ENCODE data around the gene ETS2.

Gene ETS2

GRCh38 chr21:38817371-38818324 is 11.9 kb downstream of the ETS2 start:
- Histone ChIP-seq H3K27me3 (ENCODE audit: control insufficient read depth, insufficient read depth, low read length, poor library complexity, severe bottlenecking) (no peaks in the 10 kb centered on the region), H3K27ac (ENCODE audit: insufficient read depth, low read depth, low read length, poor library complexity, severe bottlenecking) (no peak overlapping the region), H3K9me3 (ENCODE audit: control insufficient read depth, low read length) (no peaks in the 10 kb centered on the region), H3K36me3 (ENCODE audit: control insufficient read depth, insufficient read depth, low read length) (peaks cover 48% of the 10 kb centered on the region), H3K4me1 (ENCODE audit: control insufficient read depth, insufficient read depth, low read length) (no peaks in the 10 kb centered on the region), H3K4me3 (ENCODE audit: insufficient read depth, low read depth, low read length) (no peak overlapping the region)
- WGBS, 2 experiments: 96% methylated on average over 14 of the region's 14 CpGs

- WGBS, 2 experiments: 89 to 91% methylated on average over 11 of the region's 11 CpGs
- Histone ChIP-seq H3K27ac (ENCODE audit: insufficient read depth, low read depth, low read length, poor library complexity, severe bottlenecking) (no peak overlapping the region), H3K36me3 (ENCODE audit: control insufficient read depth, insufficient read depth, low read length) (peaks cover 48% of the 10 kb centered on the region), H3K27me3 (ENCODE audit: control insufficient read depth, insufficient read depth, low read length, poor library complexity, severe bottlenecking) (no peaks in the 10 kb centered on the region), H3K4me1 (ENCODE audit: control insufficient read depth, insufficient read depth, low read length) (no peaks in the 10 kb centered on the region), H3K4me3 (ENCODE audit: insufficient read depth, low read depth, low read length) (no peak overlapping the region), H3K9me3 (ENCODE audit: control insufficient read depth, low read length) (no peaks in the 10 kb centered on the region)
These were observed 12.6 kb downstream of the ETS2 start for GRCh38 chr21:38818325-38818723.

- WGBS, 2 experiments: 97 to 98% methylated on average over 13 to 14 of the region's 14 CpGs
- no peak overlapping the region for H3K27ac ChIP-seq (ENCODE audit: insufficient read depth, low read depth, low read length, poor library complexity, severe bottlenecking)
These were observed 13.5 kb downstream of the ETS2 start for GRCh38 chr21:38819051-38819718.

GRCh38 chr21:38819719-38820159 is 14.0 kb downstream of the ETS2 start:
- Histone ChIP-seq H3K9me3 (ENCODE audit: control insufficient read depth, low read length) (no peaks in the 10 kb centered on the region), H3K4me1 (ENCODE audit: control insufficient read depth, insufficient read depth, low read length) (no peaks in the 10 kb centered on the region), H3K27me3 (ENCODE audit: control insufficient read depth, insufficient read depth, low read length, poor library complexity, severe bottlenecking) (no peaks in the 10 kb centered on the region), H3K27ac (ENCODE audit: insufficient read depth, low read depth, low read length, poor library complexity, severe bottlenecking) (no peak overlapping the region), H3K36me3 (ENCODE audit: control insufficient read depth, insufficient read depth, low read length) (peaks cover 42% of the 10 kb centered on the region), H3K4me3 (ENCODE audit: insufficient read depth, low read depth, low read length) (no peak overlapping the region)
- 95% methylated on average over 8 of the region's 8 CpGs for WGBS, 2 experiments

More at GRCh38 chr21:38819051-38819718, 13.5 kb downstream of the ETS2 start:
- H3K4me1 ChIP-seq (ENCODE audit: control insufficient read depth, insufficient read depth, low read length): no peaks in the 10 kb centered on the region
- H3K4me3 ChIP-seq (ENCODE audit: insufficient read depth, low read depth, low read length): no peak overlapping the region
- no peaks in the 10 kb centered on the region for H3K9me3 ChIP-seq (ENCODE audit: control insufficient read depth, low read length)
- no peaks in the 10 kb centered on the region for H3K27me3 ChIP-seq (ENCODE audit: control insufficient read depth, insufficient read depth, low read length, poor library complexity, severe bottlenecking)
- peaks cover 47% of the 10 kb centered on the region for H3K36me3 ChIP-seq (ENCODE audit: control insufficient read depth, insufficient read depth, low read length)

GRCh38 chr21:38820471-38821239 is 14.9 kb downstream of the ETS2 start:
- H3K4me3 ChIP-seq (ENCODE audit: insufficient read depth, low read depth, low read length): no peak overlapping the region
- 94 to 96% methylated on average over 18 of the region's 18 CpGs for WGBS, 2 experiments
- no peaks in the 10 kb centered on the region for H3K27me3 ChIP-seq (ENCODE audit: control insufficient read depth, insufficient read depth, low read length, poor library complexity, severe bottlenecking)
- no peak overlapping the region for H3K27ac ChIP-seq (ENCODE audit: insufficient read depth, low read depth, low read length, poor library complexity, severe bottlenecking)
- no peaks in the 10 kb centered on the region for H3K9me3 ChIP-seq (ENCODE audit: control insufficient read depth, low read length)
- peaks cover 34% of the 10 kb centered on the region for H3K36me3 ChIP-seq (ENCODE audit: control insufficient read depth, insufficient read depth, low read length)
- H3K4me1 ChIP-seq (ENCODE audit: control insufficient read depth, insufficient read depth, low read length): no peaks in the 10 kb centered on the region

- H3K36me3 ChIP-seq (ENCODE audit: control insufficient read depth, insufficient read depth, low read length): peaks cover 34% of the 10 kb centered on the region
- 94 to 96% methylated on average over 6 of the region's 6 CpGs for WGBS, 2 experiments
- no peaks in the 10 kb centered on the region for H3K4me1 ChIP-seq (ENCODE audit: control insufficient read depth, insufficient read depth, low read length)
- no peak overlapping the region for H3K27ac ChIP-seq (ENCODE audit: insufficient read depth, low read depth, low read length, poor library complexity, severe bottlenecking)
- H3K4me3 ChIP-seq (ENCODE audit: insufficient read depth, low read depth, low read length): no peak overlapping the region
- H3K9me3 ChIP-seq (ENCODE audit: control insufficient read depth, low read length): no peaks in the 10 kb centered on the region
- no peaks in the 10 kb centered on the region for H3K27me3 ChIP-seq (ENCODE audit: control insufficient read depth, insufficient read depth, low read length, poor library complexity, severe bottlenecking)
These were observed 15.5 kb downstream of the ETS2 start for GRCh38 chr21:38821248-38821647.

GRCh38 chr21:38821959-38822682 is 16.4 kb downstream of the ETS2 start:
- Histone ChIP-seq H3K4me1 (ENCODE audit: control insufficient read depth, insufficient read depth, low read length) (no peaks in the 10 kb centered on the region), H3K27me3 (ENCODE audit: control insufficient read depth, insufficient read depth, low read length, poor library complexity, severe bottlenecking) (no peaks in the 10 kb centered on the region), H3K36me3 (ENCODE audit: control insufficient read depth, insufficient read depth, low read length) (peaks cover 28% of the 10 kb centered on the region), H3K4me3 (ENCODE audit: insufficient read depth, low read depth, low read length) (no peak overlapping the region), H3K27ac (ENCODE audit: insufficient read depth, low read depth, low read length, poor library complexity, severe bottlenecking) (no peak overlapping the region), H3K9me3 (ENCODE audit: control insufficient read depth, low read length) (no peaks in the 10 kb centered on the region)
- WGBS, 2 experiments: 95 to 96% methylated on average over 9 of the region's 9 CpGs

- Histone ChIP-seq H3K9me3 (ENCODE audit: control insufficient read depth, low read length) (no peaks in the 10 kb centered on the region), H3K4me1 (ENCODE audit: control insufficient read depth, insufficient read depth, low read length) (no peaks in the 10 kb centered on the region), H3K27me3 (ENCODE audit: control insufficient read depth, insufficient read depth, low read length, poor library complexity, severe bottlenecking) (no peaks in the 10 kb centered on the region), H3K27ac (ENCODE audit: insufficient read depth, low read depth, low read length, poor library complexity, severe bottlenecking) (no peak overlapping the region), H3K36me3 (ENCODE audit: control insufficient read depth, insufficient read depth, low read length) (peaks cover 28% of the 10 kb centered on the region), H3K4me3 (ENCODE audit: insufficient read depth, low read depth, low read length) (no peak overlapping the region)
- WGBS, 2 experiments: 95 to 96% methylated on average over 26 of the region's 26 CpGs
These were observed 17.1 kb downstream of the ETS2 start for GRCh38 chr21:38822778-38823238.

- Histone ChIP-seq H3K9me3 (ENCODE audit: control insufficient read depth, low read length) (no peaks in the 10 kb centered on the region), H3K27ac (ENCODE audit: insufficient read depth, low read depth, low read length, poor library complexity, severe bottlenecking) (no peak overlapping the region), H3K4me1 (ENCODE audit: control insufficient read depth, insufficient read depth, low read length) (no peaks in the 10 kb centered on the region), H3K4me3 (ENCODE audit: insufficient read depth, low read depth, low read length) (no peak overlapping the region), H3K36me3 (ENCODE audit: control insufficient read depth, insufficient read depth, low read length) (peaks cover 20% of the 10 kb centered on the region), H3K27me3 (ENCODE audit: control insufficient read depth, insufficient read depth, low read length, poor library complexity, severe bottlenecking) (no peaks in the 10 kb centered on the region)
- WGBS, 2 experiments: 85 to 100% methylated on average over 1 to 3 of the region's 3 CpGs
These were observed 18.0 kb downstream of the ETS2 start for GRCh38 chr21:38823737-38824123.
